NCI-H2107 (cell line): ENCODE results near the gene AKT3.
"Not testable (repeated sequence)": the region's sequence is repeated elsewhere in the genome, so short reads cannot be mapped to it uniquely, and the experiment has no call there.

ENCODE experiments used
- DNase-seq: peaks from one replicate; lab custom pipeline; 2025; lab: John Stamatoyannopoulos, UW

Gene AKT3

GRCh38 chr1:243601720-243602119 is 248.3 kb downstream of the AKT3 start:
- no peak for DNase-seq

GRCh38 chr1:243598433-243598832 is 251.6 kb downstream of the AKT3 start:
- DNase-seq, result no peak

- DNase-seq, result no peak
Observed at GRCh38 chr1:243597383-243597782, 252.7 kb downstream of the AKT3 start.

- no peak for DNase-seq
Observed at GRCh38 chr1:243596431-243597062, 253.5 kb downstream of the AKT3 start.

GRCh38 chr1:243595527-243596210 is 254.4 kb downstream of the AKT3 start:
- no peak for DNase-seq

GRCh38 chr1:243594455-243594854 is 255.6 kb downstream of the AKT3 start:
- no peak for DNase-seq

- DNase-seq, result not testable (repeated sequence)
Observed at GRCh38 chr1:243589286-243589685, 260.8 kb downstream of the AKT3 start.

- DNase-seq, result no peak
Observed at GRCh38 chr1:243587823-243588560, 262.1 kb downstream of the AKT3 start.

- no peak for DNase-seq
Observed at GRCh38 chr1:243587285-243587684, 262.8 kb downstream of the AKT3 start.

- no peak for DNase-seq
Observed at GRCh38 chr1:243585982-243586381, 264.1 kb downstream of the AKT3 start.

GRCh38 chr1:243582326-243582725 is 267.7 kb downstream of the AKT3 start:
- no peak for DNase-seq

- DNase-seq, result no peak
Observed at GRCh38 chr1:243580984-243581383, 269.1 kb downstream of the AKT3 start.

GRCh38 chr1:243580072-243580471 is 270.0 kb downstream of the AKT3 start:
- DNase-seq, result no peak

GRCh38 chr1:243575070-243575469 is 275.0 kb downstream of the AKT3 start:
- DNase-seq, result peak; percentile 43

GRCh38 chr1:243572940-243573339 is 277.1 kb downstream of the AKT3 start:
- no peak for DNase-seq

- DNase-seq, result no peak
Observed at GRCh38 chr1:243568793-243569192, 281.2 kb downstream of the AKT3 start.

GRCh38 chr1:243564814-243565213 is 285.2 kb downstream of the AKT3 start:
- no peak for DNase-seq

GRCh38 chr1:243563732-243564131 is 286.3 kb downstream of the AKT3 start:
- no peak for DNase-seq

GRCh38 chr1:243562473-243562872 is 287.6 kb downstream of the AKT3 start:
- no peak for DNase-seq

GRCh38 chr1:243561588-243562319 is 288.3 kb downstream of the AKT3 start:
- no peak for DNase-seq

- DNase-seq, result no peak
Observed at GRCh38 chr1:243559575-243560162, 290.4 kb downstream of the AKT3 start.

- DNase-seq, result no peak
Observed at GRCh38 chr1:243558576-243558975, 291.5 kb downstream of the AKT3 start.
